T-cell (primary cell): ENCODE results near the gene AP3M1. TPM values are rescaled to one million over a fixed set of nuclear protein-coding genes. Genes with fewer than 3 reads are reported as not detected.

Source experiments
- ATAC-seq, 4 experiments: fragments of 200-7000 bp in 3 of 4; fragments of 150-1000 bp in 1 of 4; cut with Tn5 transposase; replicated peaks in 1 of 4; 1 replicate in 3 of 4; 2 replicates in 1 of 4; pipeline ENCODE4 v1.10.0; 2021; ENCODE audit warnings: moderate library complexity in 3 of 4, mild to moderate bottlenecking in 2 of 4, moderate number of reproducible peaks in 1 of 4
- CTCF ChIA-PET, 2 donors: fragments of 300-600 bp; sonication (Branson Sonifier 250); formaldehyde crosslinking; loops; one replicate each; lab custom pipeline; 2022; ENCODE audit warnings: antibody characterized with exemption in 2 of 2; lab: Charles Lee
- POLR2A ChIA-PET, 2 donors: fragments of 300-600 bp; sonication (Branson Sonifier 250); formaldehyde crosslinking; loops; one replicate each; lab custom pipeline; 2022; ENCODE audit warnings: antibody characterized with exemption in 2 of 2; lab: Charles Lee
- DNase-seq, 35 experiments: peaks; one replicate each; pipeline versions ENCODE4 v3.0.0 to v3.0.0-alpha.2; 2013 to 2023
- H3K27ac ChIP-seq: one replicate; pipeline ENCODE4 v1.5.1; 2013; ENCODE audit warnings: low read length
- H3K27me3 ChIP-seq, 2 experiments: replicated peaks in 1 of 2; 1 replicate in 1 of 2; 2 replicates in 1 of 2; pipeline versions ENCODE4 v1.6.1 to v1.7.0; 2013; ENCODE audit warnings: low read length in 1 of 2, mixed read lengths in 1 of 2; ENCODE audit not compliant: control insufficient read depth in 2 of 2, insufficient read depth in 2 of 2; ENCODE audit errors: extremely low read depth in 1 of 2
- H3K36me3 ChIP-seq, 2 donors: 1 replicate in 1 of 2; 2 replicates in 1 of 2; pipeline versions ENCODE4 v1.6.1 to v1.7.0; 2013; ENCODE audit warnings: low read length in 1 of 2; ENCODE audit not compliant: control insufficient read depth in 2 of 2, insufficient read depth in 1 of 2; ENCODE audit errors: extremely low read depth in 1 of 2
- H3K4me1 ChIP-seq, 2 experiments: 1 replicate in 1 of 2; 2 replicates in 1 of 2; pipeline versions ENCODE4 v1.6.1 to v1.7.0; 2013; ENCODE audit warnings: low read length in 2 of 2, mixed read lengths in 1 of 2; ENCODE audit not compliant: insufficient read depth in 2 of 2, control insufficient read depth in 1 of 2; ENCODE audit errors: extremely low read depth in 1 of 2
- H3K4me3 ChIP-seq, 2 donors: 1 replicate in 1 of 2; 2 replicates in 1 of 2; pipeline versions ENCODE4 v1.5.1 to v1.7.0; 2013; ENCODE audit warnings: mild to moderate bottlenecking in 2 of 2, low read length in 1 of 2, moderate library complexity in 1 of 2; ENCODE audit not compliant: control insufficient read depth in 1 of 2; ENCODE audit errors: extremely low read depth in 1 of 2
- H3K9me3 ChIP-seq: 2 replicates; pipeline ENCODE4 v1.7.0; 2013
- H3K27ac Mint-ChIP-seq, 2 donors: one replicate each; pipeline ENCODE4 v1.8.0; 2020 to 2021; ENCODE audit warnings: mild to moderate bottlenecking in 2 of 2, mixed read lengths in 2 of 2
- H3K27me3 Mint-ChIP-seq, 2 donors: one replicate each; pipeline ENCODE4 v1.8.0; 2021 to 2022; ENCODE audit warnings: mixed read lengths in 2 of 2
- H3K36me3 Mint-ChIP-seq: one replicate; pipeline ENCODE4 v1.8.0; 2021; ENCODE audit warnings: mixed read lengths
- H3K4me1 Mint-ChIP-seq, 3 donors: one replicate each; pipeline ENCODE4 v1.8.0; 2020 to 2022; ENCODE audit warnings: mixed read lengths in 3 of 3, mild to moderate bottlenecking in 1 of 3
- H3K4me3 Mint-ChIP-seq, 3 donors: one replicate each; pipeline ENCODE4 v1.8.0; 2020 to 2022; ENCODE audit warnings: mild to moderate bottlenecking in 3 of 3, mixed read lengths in 3 of 3, moderate library complexity in 3 of 3
- H3K9me3 Mint-ChIP-seq, 3 donors: one replicate each; pipeline ENCODE4 v1.8.0; 2020 to 2022; ENCODE audit warnings: mixed read lengths in 3 of 3
- WGBS: methylation state at CpG from one replicate; pipeline ENCODE4 v1.1.5; 2013; ENCODE audit warnings: missing lambda C conversion rate; ENCODE audit not compliant: insufficient coverage; 5-methylcytosine and 5-hydroxymethylcytosine counted together
- total RNA-seq, 35 experiments: library from RNA in 6 of 35; stranded (reverse) in 6 of 35; fragments of 120-200 nt in 1 of 35; gene quantifications; one replicate each; pipeline versions ENCODE4 v1.2.1 to v1.2.4 and lab custom pipeline; 2013 to 2026

AP3M1 gene
- total RNA-seq, 5 donors from 2014 or later (not counting 1 experiment from before 2014, with no cell fraction given): 25.8 to 37.1 (median 33.9) TPM

- no peak overlapping the region for H3K4me3 Mint-ChIP-seq
- Histone ChIP-seq H3K27ac (no peak overlapping the region), H3K4me3 (no peak overlapping the region), H3K9me3 (no peaks in the 10 kb centered on the region), H3K4me1 (no peaks in the 10 kb centered on the region), H3K36me3 (peaks cover 4 to 77% of the 10 kb centered on the region in 2 donors), H3K27me3 (no peaks in the 10 kb centered on the region)
- WGBS: no CpG with 5 or more reads among the region's 11 CpGs
- ChIA-PET CTCF (interaction anchor here (0.5 to 1.5 kb wide), 2 partner anchors 110 to 754 kb away, joined by 3 read pairs; no protein-coding TSS in a partner anchor), POLR2A (no interaction called here)
- DNase-seq (no peak), ATAC-seq (no peak)
- peaks cover 40% of the 10 kb centered on the region for H3K36me3 Mint-ChIP-seq
- H3K9me3 Mint-ChIP-seq: no peaks in the 10 kb centered on the region
- no peaks in the 10 kb centered on the region for H3K27me3 Mint-ChIP-seq
- peaks cover 0 to 3% (median 3%) of the 10 kb centered on the region in 3 donors for H3K4me1 Mint-ChIP-seq
- no peak overlapping the region for H3K27ac Mint-ChIP-seq
Measured at GRCh38 chr10:74133923-74134820, 16.5 kb downstream of the AP3M1 start.

DNA sequence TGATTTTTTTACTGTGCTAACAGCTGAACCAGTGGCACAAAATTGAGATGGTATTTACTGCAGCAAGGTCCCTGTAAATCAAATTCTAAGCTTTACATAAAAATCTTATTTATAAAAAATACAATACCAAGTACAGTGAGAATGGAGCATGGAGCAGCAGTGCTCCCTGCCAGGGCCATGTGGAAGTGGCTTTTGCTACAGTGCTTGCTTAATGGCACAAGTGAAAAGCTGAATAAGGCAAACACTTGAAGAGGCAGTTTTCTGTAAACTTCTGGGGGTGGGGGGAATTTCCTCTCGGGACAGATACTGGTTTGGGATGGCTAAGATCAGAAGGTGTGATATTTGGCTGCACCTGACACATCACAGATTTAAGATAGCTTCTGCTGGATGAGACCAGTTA is 27.5 kb downstream of the AP3M1 start:
- peaks cover 65% of the 10 kb centered on the region for H3K36me3 Mint-ChIP-seq
- H3K27me3 Mint-ChIP-seq: no peaks in the 10 kb centered on the region
- H3K27ac Mint-ChIP-seq: peak overlapping the region in 1 of 2 donors; percentile 23
- WGBS: 33% methylated on average over 1 of the region's 1 CpG
- Histone ChIP-seq H3K36me3 (peaks cover under 1 to 83% of the 10 kb centered on the region in 2 donors), H3K27me3 (no peaks in the 10 kb centered on the region), H3K4me3 (no peak overlapping the region), H3K27ac (no peak overlapping the region), H3K4me1 (no peaks in the 10 kb centered on the region), H3K9me3 (no peaks in the 10 kb centered on the region)
- H3K4me1 Mint-ChIP-seq: peaks cover 0 to 11% (median 2%) of the 10 kb centered on the region in 3 donors
- CTCF ChIA-PET: interaction anchor here in 1 of 2 donors (0.5 to 0.6 kb wide), 3 partner anchors 16 to 1022 kb away, joined by 3 to 10 read pairs (median 4); no protein-coding TSS in a partner anchor
- H3K4me3 Mint-ChIP-seq: no peak overlapping the region
- no peaks in the 10 kb centered on the region for H3K9me3 Mint-ChIP-seq
- POLR2A ChIA-PET: interaction anchor here (0.6 to 0.8 kb wide), 3 partner anchors 19 to 1124 kb away, joined by 3 read pairs; no protein-coding TSS in a partner anchor
- ATAC-seq (no peak), DNase-seq (no peak)

GRCh38 chr10:74122060-74122459 is 28.6 kb downstream of the AP3M1 start:
- Histone ChIP-seq H3K36me3 (peaks cover 0 to 83% of the 10 kb centered on the region in 2 donors), H3K27ac (no peak overlapping the region), H3K27me3 (no peaks in the 10 kb centered on the region), H3K4me1 (no peaks in the 10 kb centered on the region), H3K9me3 (no peaks in the 10 kb centered on the region), H3K4me3 (no peak overlapping the region)
- Mint-ChIP-seq H3K4me3 (no peak overlapping the region), H3K27me3 (no peaks in the 10 kb centered on the region), H3K4me1 (peaks cover 0 to 11% (median 2%) of the 10 kb centered on the region in 3 donors), H3K9me3 (no peaks in the 10 kb centered on the region), H3K27ac (peak overlapping the region; percentile 27 to 30), H3K36me3 (peaks cover 66% of the 10 kb centered on the region)
- POLR2A ChIA-PET: interaction anchor here (0.6 to 0.8 kb wide), 3 partner anchors 17 to 1125 kb away, joined by 3 to 6 read pairs (median 3); no protein-coding TSS in a partner anchor
- no peak for ATAC-seq
- no peak for DNase-seq
- CTCF ChIA-PET: no interaction called here
- WGBS: 92% methylated on average over 2 of the region's 3 CpGs

DNA sequence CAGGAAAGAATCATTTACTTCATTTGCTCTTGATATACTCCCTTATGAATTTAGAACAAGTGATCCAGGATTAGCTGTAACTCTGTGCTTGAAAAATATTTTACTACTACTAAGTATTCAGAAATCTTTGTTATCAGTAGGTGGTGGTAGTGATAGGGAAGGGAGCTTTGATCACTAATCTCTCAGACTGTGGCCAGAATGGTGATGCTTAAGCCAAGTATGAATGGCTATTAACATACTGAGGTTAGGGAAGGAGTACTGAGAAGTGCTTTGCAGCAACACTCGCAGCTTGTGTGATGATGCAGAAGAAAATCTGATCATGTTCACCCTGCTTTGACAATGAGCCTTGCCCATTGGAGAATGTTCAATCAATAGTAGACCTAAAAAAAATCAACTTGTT is 29.3 kb downstream of the AP3M1 start:
- Mint-ChIP-seq H3K4me3 (no peak overlapping the region), H3K36me3 (peaks cover 72% of the 10 kb centered on the region), H3K27ac (peak overlapping the region in 1 of 2 donors; percentile 6), H3K4me1 (peaks cover 0 to 11% (median 2%) of the 10 kb centered on the region in 3 donors), H3K9me3 (no peaks in the 10 kb centered on the region), H3K27me3 (no peaks in the 10 kb centered on the region)
- POLR2A ChIA-PET: interaction anchor here in 1 of 2 donors (0.6 kb wide), 1 partner anchor 18 kb away, joined by 6 read pairs; no protein-coding TSS in a partner anchor
- 100% methylated on average over 1 of the region's 1 CpG for WGBS
- H3K27me3 ChIP-seq: no peaks in the 10 kb centered on the region
- no peak overlapping the region for H3K27ac ChIP-seq
- CTCF ChIA-PET: no interaction called here
- H3K36me3 ChIP-seq: peaks cover 0 to 84% of the 10 kb centered on the region in 2 donors
- H3K4me1 ChIP-seq: no peaks in the 10 kb centered on the region
- DNase-seq (no peak), ATAC-seq (no peak)
- H3K9me3 ChIP-seq: no peaks in the 10 kb centered on the region
- no peak overlapping the region for H3K4me3 ChIP-seq

DNA sequence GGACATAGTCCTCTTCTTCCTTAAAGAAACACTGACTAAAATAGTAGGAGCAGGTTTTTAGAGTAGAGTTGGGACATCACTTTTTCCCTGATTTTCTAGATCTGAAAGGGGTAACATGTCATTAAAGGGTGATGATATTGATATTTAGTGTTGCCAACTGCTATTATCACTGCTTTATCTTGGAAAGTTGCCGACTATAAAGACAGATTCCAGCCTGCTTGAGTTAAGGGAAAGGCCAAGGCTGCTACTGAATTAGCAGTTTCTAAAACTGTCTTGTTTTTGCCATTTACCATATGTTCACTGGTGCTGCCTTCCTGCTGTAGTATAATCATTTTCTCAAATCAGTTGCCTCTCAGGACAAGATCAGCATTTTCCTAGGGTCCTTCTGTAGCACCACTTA is 29.7 kb downstream of the AP3M1 start:
- Histone ChIP-seq H3K27ac (no peak overlapping the region), H3K36me3 (peaks cover 0 to 84% of the 10 kb centered on the region in 2 donors), H3K4me1 (no peaks in the 10 kb centered on the region), H3K27me3 (no peaks in the 10 kb centered on the region), H3K4me3 (no peak overlapping the region), H3K9me3 (no peaks in the 10 kb centered on the region)
- DNase-seq (no peak), ATAC-seq (no peak)
- Mint-ChIP-seq H3K4me3 (no peak overlapping the region), H3K27me3 (no peaks in the 10 kb centered on the region), H3K9me3 (no peaks in the 10 kb centered on the region), H3K36me3 (peaks cover 72% of the 10 kb centered on the region), H3K27ac (peak overlapping the region; percentile 6 to 15), H3K4me1 (peaks cover 0 to 13% (median 2%) of the 10 kb centered on the region in 3 donors)
- CTCF ChIA-PET: no interaction called here
- 86% methylated on average over 1 of the region's 1 CpG for WGBS
- POLR2A ChIA-PET: no interaction called here

GRCh38 chr10:74118804-74119203 is 31.8 kb downstream of the AP3M1 start:
- Mint-ChIP-seq H3K4me1 (peaks cover 2 to 17% (median 6%) of the 10 kb centered on the region in 3 donors), H3K9me3 (no peaks in the 10 kb centered on the region), H3K27me3 (no peaks in the 10 kb centered on the region), H3K4me3 (no peak overlapping the region), H3K27ac (peak overlapping the region; percentile 74 to 80), H3K36me3 (peaks cover 78% of the 10 kb centered on the region)
- Histone ChIP-seq H3K9me3 (no peaks in the 10 kb centered on the region), H3K4me3 (no peak overlapping the region), H3K27me3 (no peaks in the 10 kb centered on the region), H3K27ac (peak overlapping the region; percentile 1), H3K36me3 (peaks cover 3 to 85% of the 10 kb centered on the region in 2 donors), H3K4me1 (no peaks in the 10 kb centered on the region)
- DNase-seq (no peak), ATAC-seq (no peak)
- POLR2A ChIA-PET: no interaction called here
- WGBS: 97% methylated on average over 3 of the region's 3 CpGs
- CTCF ChIA-PET: no interaction called here
